ENCODE data around the gene TPCN2. TPM values are rescaled to one million over a fixed set of nuclear protein-coding genes. Genes with fewer than 3 reads are reported as not detected.

TPCN2 gene
- total and polyA plus RNA-seq, 9 donors: 6.4 to 9.9 (median 7.6) TPM

GRCh38 chr11:69120096-69120875 is 71.6 kb downstream of the TPCN2 start:
- no peak overlapping the region for H3K4me3 ChIP-seq (ENCODE audit: low read length)
- peaks cover 2% of the 10 kb centered on the region for H3K27me3 ChIP-seq (ENCODE audit: control insufficient read depth, insufficient read depth, low read length)
- peaks cover 3% of the 10 kb centered on the region for H3K9me3 ChIP-seq (replicated peaks; ENCODE audit: control insufficient read depth, low read depth, low read length)
- WGBS (ENCODE audit: insufficient coverage): 82% methylated on average over 18 of the region's 21 CpGs
- DNase-seq: no peak
- H3K27ac ChIP-seq (ENCODE audit: low read length): no peak overlapping the region
- no peaks in the 10 kb centered on the region for H3K36me3 ChIP-seq (ENCODE audit: control insufficient read depth, insufficient read depth, low read length)
- peaks cover 38% of the 10 kb centered on the region for H3K4me1 ChIP-seq (ENCODE audit: control insufficient read depth, insufficient read depth, low read length)

DNA sequence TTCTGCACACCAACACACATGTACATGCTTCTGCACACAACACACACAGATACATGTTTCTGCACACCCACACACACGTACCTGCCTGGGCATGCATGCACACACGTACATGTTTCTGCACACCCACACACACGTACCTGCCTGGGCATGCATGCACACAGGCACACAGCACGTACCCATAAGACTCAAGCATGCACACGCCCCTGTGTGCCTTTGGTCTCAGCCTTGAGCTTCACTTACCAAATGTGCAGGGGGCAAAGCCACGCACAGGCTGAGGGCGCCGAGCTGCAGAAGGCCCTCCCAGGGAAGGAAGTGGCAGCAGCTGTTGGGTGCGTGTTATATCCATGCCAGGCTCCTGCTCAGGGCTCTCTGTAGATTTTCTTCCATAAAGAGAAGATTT is 72.3 kb downstream of the TPCN2 start:
- 88% methylated on average over 5 of the region's 9 CpGs for WGBS (ENCODE audit: insufficient coverage)
- H3K4me1 ChIP-seq (ENCODE audit: control insufficient read depth, insufficient read depth, low read length): peaks cover 33% of the 10 kb centered on the region
- no peak overlapping the region for H3K4me3 ChIP-seq (ENCODE audit: low read length)
- H3K36me3 ChIP-seq (ENCODE audit: control insufficient read depth, insufficient read depth, low read length): no peaks in the 10 kb centered on the region
- peaks cover 3% of the 10 kb centered on the region for H3K9me3 ChIP-seq (replicated peaks; ENCODE audit: control insufficient read depth, low read depth, low read length)
- peaks cover 2% of the 10 kb centered on the region for H3K27me3 ChIP-seq (ENCODE audit: control insufficient read depth, insufficient read depth, low read length)
- no peak overlapping the region for H3K27ac ChIP-seq (ENCODE audit: low read length)
- DNase-seq: no peak

- H3K9me3 ChIP-seq (replicated peaks; ENCODE audit: control insufficient read depth, low read depth, low read length): peaks cover 3% of the 10 kb centered on the region
- DNase-seq: no peak
- H3K4me3 ChIP-seq (ENCODE audit: low read length): no peak overlapping the region
- H3K27me3 ChIP-seq (ENCODE audit: control insufficient read depth, insufficient read depth, low read length): peaks cover 2% of the 10 kb centered on the region
- H3K36me3 ChIP-seq (ENCODE audit: control insufficient read depth, insufficient read depth, low read length): no peaks in the 10 kb centered on the region
- no peak overlapping the region for H3K27ac ChIP-seq (ENCODE audit: low read length)
- WGBS (ENCODE audit: insufficient coverage): 75% methylated on average over 16 of the region's 19 CpGs
- H3K4me1 ChIP-seq (ENCODE audit: control insufficient read depth, insufficient read depth, low read length): peaks cover 36% of the 10 kb centered on the region
Measured at GRCh38 chr11:69121621-69122325, 73.0 kb downstream of the TPCN2 start.

DNA sequence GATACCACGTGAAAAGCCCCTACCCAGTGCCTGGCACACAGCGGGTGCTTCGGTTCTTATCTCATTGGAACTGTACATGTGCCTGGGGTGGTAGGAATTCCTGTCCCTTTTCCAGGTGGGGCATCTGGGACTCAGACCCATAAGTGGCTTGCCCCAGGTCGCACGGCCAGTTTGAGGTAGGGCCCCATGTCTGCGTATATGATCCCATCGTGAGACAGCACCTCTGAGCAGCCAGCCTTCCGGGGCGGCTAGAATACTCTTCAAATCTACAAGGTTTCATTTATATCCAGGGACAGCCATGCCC is 73.5 kb downstream of the TPCN2 start:
- Histone ChIP-seq H3K27ac (ENCODE audit: low read length) (no peak overlapping the region), H3K9me3 (replicated peaks; ENCODE audit: control insufficient read depth, low read depth, low read length) (peaks cover 3% of the 10 kb centered on the region), H3K4me3 (ENCODE audit: low read length) (no peak overlapping the region), H3K27me3 (ENCODE audit: control insufficient read depth, insufficient read depth, low read length) (peaks cover 2% of the 10 kb centered on the region), H3K4me1 (ENCODE audit: control insufficient read depth, insufficient read depth, low read length) (peaks cover 39% of the 10 kb centered on the region), H3K36me3 (ENCODE audit: control insufficient read depth, insufficient read depth, low read length) (no peaks in the 10 kb centered on the region)
- DNase-seq: no peak
- WGBS (ENCODE audit: insufficient coverage): 88% methylated on average over 9 of the region's 9 CpGs

DNA sequence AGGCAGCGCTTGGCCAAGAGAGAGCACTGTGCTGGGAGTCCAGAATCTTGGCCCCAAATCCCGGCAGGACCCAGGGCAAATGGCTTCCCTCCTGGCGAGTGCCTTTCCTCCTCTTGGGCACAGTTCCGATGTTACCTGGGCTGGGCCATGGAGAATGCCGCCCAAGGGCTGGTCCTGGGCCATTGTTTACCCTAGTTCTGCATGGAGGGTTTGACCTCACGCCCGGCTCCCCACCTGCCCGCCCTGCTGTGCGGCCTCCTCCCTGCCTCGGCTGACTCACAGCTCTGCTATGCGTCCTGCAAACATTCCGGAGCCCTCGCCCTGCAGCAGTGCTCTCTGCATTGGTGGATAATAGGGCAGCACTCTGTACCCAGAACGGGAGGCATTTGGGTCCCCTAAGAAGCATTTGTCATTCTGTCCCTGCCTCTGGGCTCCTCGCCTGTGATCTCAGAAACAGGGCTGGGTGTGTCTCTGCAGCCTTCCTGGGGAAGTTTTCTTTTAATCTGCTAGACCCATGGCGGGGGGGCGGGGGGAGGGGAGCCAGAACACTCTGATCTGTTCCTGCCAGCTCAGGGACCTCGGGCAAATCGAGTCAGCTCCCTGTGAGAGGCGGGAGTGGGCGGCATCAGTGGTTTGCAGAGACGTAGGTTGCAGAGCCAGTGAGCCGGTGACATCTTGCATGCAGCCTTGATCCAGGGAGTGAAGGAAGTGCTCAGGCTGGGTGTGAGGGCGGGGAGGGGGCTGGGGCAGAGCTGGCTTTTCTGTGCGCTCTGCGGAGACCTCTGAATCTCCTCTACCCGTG is 74.1 kb downstream of the TPCN2 start:
- Histone ChIP-seq H3K9me3 (replicated peaks; ENCODE audit: control insufficient read depth, low read depth, low read length) (peaks cover 4% of the 10 kb centered on the region), H3K36me3 (ENCODE audit: control insufficient read depth, insufficient read depth, low read length) (no peaks in the 10 kb centered on the region), H3K4me1 (ENCODE audit: control insufficient read depth, insufficient read depth, low read length) (peaks cover 41% of the 10 kb centered on the region), H3K27me3 (ENCODE audit: control insufficient read depth, insufficient read depth, low read length) (peaks cover 2% of the 10 kb centered on the region), H3K4me3 (ENCODE audit: low read length) (no peak overlapping the region), H3K27ac (ENCODE audit: low read length) (no peak overlapping the region)
- WGBS (ENCODE audit: insufficient coverage): 20% methylated on average over 23 of the region's 27 CpGs
- DNase-seq: peak; percentile 51

DNA sequence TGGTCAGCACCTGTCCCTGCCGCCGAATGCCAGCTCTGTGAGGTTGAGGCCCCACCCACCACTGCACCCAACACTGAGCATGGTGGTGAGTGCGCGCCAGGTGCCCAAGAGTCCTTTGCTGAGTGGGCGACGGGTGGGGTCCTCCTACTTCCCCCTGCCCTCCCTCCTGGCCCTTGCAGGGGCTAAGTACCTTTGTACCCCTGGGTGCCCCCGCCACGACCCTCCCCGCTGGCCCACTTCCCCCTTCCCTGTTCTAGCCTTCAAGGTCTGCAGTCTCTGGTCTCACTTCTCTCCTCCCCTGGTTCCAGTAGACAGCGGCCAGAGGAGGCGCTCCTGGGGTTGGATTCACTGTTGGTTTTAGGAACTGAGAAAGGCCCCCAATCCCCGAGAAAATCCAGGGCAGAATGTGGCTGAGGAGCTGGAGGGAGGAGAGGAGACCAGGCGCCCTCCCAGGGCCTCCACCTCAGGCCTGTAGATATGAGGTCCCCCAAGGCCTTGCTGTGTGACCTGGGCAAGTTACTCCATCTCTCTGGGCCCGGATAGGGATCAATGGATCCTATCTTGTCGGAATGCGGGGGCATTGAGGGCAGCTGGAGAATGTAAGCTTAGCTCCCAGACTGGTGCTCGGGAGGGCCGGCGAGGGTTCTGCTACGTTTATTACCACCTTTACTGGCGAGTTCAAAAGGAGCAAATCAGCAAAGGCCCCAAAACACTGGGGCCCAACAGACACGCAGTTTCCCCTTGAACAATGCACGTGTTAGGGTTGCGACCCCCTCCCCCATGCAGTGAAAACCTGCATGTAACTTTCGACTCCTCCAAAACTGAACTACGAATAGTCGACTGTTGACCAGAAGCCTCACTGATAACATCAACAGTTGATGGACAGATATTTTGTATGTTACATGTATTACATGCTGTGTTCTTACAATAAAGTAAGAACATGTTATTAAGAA is 75.1 kb downstream of the TPCN2 start:
- no peak overlapping the region for H3K4me3 ChIP-seq (ENCODE audit: low read length)
- no peaks in the 10 kb centered on the region for H3K36me3 ChIP-seq (ENCODE audit: control insufficient read depth, insufficient read depth, low read length)
- WGBS (ENCODE audit: insufficient coverage): 69% methylated on average over 20 of the region's 27 CpGs
- peaks cover 8% of the 10 kb centered on the region for H3K9me3 ChIP-seq (replicated peaks; ENCODE audit: control insufficient read depth, low read depth, low read length)
- H3K4me1 ChIP-seq (ENCODE audit: control insufficient read depth, insufficient read depth, low read length): peaks cover 41% of the 10 kb centered on the region
- no peak overlapping the region for H3K27ac ChIP-seq (ENCODE audit: low read length)
- no peak for DNase-seq
- H3K27me3 ChIP-seq (ENCODE audit: control insufficient read depth, insufficient read depth, low read length): peaks cover 2% of the 10 kb centered on the region

DNA sequence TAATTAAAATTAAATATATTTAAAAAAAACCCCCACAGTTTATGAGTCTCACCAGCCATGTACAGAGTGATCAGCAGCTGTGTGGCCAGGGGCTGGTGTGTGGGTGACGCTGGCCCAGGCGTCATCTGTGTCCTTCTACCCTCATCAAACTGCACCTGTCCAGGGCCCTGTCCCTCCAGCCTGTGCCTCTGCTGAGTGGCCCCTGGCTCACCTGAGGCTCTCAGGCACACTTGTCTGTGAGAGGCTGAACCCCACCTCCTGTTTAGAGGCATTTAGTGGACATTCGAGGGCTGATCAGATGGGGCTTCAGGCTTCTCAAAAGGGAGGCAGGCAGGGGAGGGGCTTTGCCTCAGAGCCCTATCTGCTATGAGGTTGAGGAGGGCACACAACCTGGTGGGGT is 77.1 kb downstream of the TPCN2 start:
- Histone ChIP-seq H3K27ac (ENCODE audit: low read length) (peak overlapping the region; percentile 49), H3K9me3 (replicated peaks; ENCODE audit: control insufficient read depth, low read depth, low read length) (peaks cover 7% of the 10 kb centered on the region), H3K4me3 (ENCODE audit: low read length) (no peak overlapping the region), H3K36me3 (ENCODE audit: control insufficient read depth, insufficient read depth, low read length) (no peaks in the 10 kb centered on the region), H3K27me3 (ENCODE audit: control insufficient read depth, insufficient read depth, low read length) (peaks cover 2% of the 10 kb centered on the region), H3K4me1 (ENCODE audit: control insufficient read depth, insufficient read depth, low read length) (peaks cover 42% of the 10 kb centered on the region)
- WGBS (ENCODE audit: insufficient coverage): 67% methylated on average over 1 of the region's 3 CpGs
- DNase-seq: no peak

DNA sequence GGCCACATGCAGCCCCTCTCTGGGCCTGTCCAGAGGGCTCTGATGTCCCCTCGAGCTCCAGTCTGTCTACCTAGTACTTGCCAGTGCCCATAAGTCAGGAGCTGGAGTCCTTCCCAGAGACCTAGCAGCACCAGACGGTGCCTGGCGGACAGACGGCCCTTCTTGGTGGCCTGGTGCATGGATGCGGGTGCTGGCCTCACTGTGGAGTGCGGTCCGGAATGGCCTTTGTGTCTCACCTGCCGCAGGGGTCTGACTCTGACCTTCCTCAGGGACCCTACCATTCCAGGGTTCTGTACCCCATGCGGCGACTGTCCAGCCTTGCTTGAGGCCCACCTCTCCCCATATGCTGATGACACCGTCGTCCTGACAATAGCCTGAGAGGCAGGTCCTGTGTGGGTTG is 77.6 kb downstream of the TPCN2 start:
- Histone ChIP-seq H3K27ac (ENCODE audit: low read length) (peak overlapping the region; percentile 49), H3K4me3 (ENCODE audit: low read length) (no peak overlapping the region), H3K36me3 (ENCODE audit: control insufficient read depth, insufficient read depth, low read length) (no peaks in the 10 kb centered on the region), H3K27me3 (ENCODE audit: control insufficient read depth, insufficient read depth, low read length) (peaks cover 2% of the 10 kb centered on the region), H3K9me3 (replicated peaks; ENCODE audit: control insufficient read depth, low read depth, low read length) (peaks cover 7% of the 10 kb centered on the region), H3K4me1 (ENCODE audit: control insufficient read depth, insufficient read depth, low read length) (peaks cover 44% of the 10 kb centered on the region)
- no peak for DNase-seq
- WGBS (ENCODE audit: insufficient coverage): 79% methylated on average over 7 of the region's 12 CpGs

DNA sequence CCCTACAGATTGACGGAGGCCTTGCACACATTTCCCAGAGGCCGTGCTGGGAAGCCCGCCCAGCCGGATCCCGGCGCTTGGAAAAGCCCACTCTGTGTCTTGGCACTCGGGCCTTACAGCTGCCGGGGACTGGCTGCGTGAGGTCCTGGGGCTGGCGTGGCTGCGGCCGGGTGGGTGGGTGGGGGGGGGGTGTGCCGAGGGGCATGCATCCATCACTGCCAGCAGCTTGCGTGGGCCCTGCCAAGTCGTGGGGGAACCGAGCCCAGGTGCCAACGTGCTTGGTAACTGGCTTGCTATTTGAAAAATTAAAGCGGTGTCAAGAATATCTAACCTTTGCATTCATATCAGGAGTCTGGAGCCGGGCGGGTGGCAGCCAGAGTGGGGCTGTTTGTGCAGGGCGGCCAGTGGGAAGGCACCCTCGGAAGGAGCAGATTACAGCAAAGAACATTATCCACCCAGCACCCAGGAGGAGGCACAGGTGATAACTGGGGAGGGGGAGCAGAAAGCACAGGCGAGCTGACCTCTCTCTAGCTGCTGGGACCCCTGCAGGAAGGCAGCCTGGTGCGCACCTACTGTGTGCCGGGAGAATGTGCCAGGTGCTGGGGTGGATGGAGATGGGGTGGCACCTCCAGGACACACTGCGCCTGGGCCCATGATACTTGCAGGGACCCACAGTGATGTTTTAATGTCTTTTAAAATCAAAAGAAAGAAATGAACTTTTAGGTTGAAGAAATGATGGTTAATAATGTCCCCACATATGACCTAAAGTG is 78.5 kb downstream of the TPCN2 start:
- Histone ChIP-seq H3K4me1 (ENCODE audit: control insufficient read depth, insufficient read depth, low read length) (peaks cover 45% of the 10 kb centered on the region), H3K9me3 (replicated peaks; ENCODE audit: control insufficient read depth, low read depth, low read length) (peaks cover 7% of the 10 kb centered on the region), H3K4me3 (ENCODE audit: low read length) (no peak overlapping the region), H3K36me3 (ENCODE audit: control insufficient read depth, insufficient read depth, low read length) (no peaks in the 10 kb centered on the region), H3K27ac (ENCODE audit: low read length) (peak overlapping the region; percentile 49), H3K27me3 (ENCODE audit: control insufficient read depth, insufficient read depth, low read length) (peaks cover 2% of the 10 kb centered on the region)
- peak; percentile 84 for DNase-seq
- 82% methylated on average over 5 of the region's 26 CpGs for WGBS (ENCODE audit: insufficient coverage)

All from muscle of leg (tissue), 11 donors.